GM12865 (cell line): ENCODE results near the gene CTNNA3.

ENCODE experiments used
- DNase-seq: peaks from one replicate; pipeline ENCODE4 v3.0.0; 2010; ENCODE audit warnings: low read depth
- H3K4me3 ChIP-seq: 2 replicates; pipeline ENCODE4 v1.5.1; 2011; ENCODE audit warnings: mild to moderate bottlenecking, low read depth, low read length, control low read depth
- TF ChIP-seq, protein P1 (sequence below): IDR thresholded peaks from 2 replicates; pipeline ENCODE4 v1.5.1; 2011; ENCODE audit warnings: low read length, control low read depth, low read depth, inconsistent platforms; ENCODE audit not compliant: insufficient read depth; ENCODE audit errors: missing control alignments

The CTNNA3 gene

DNA sequence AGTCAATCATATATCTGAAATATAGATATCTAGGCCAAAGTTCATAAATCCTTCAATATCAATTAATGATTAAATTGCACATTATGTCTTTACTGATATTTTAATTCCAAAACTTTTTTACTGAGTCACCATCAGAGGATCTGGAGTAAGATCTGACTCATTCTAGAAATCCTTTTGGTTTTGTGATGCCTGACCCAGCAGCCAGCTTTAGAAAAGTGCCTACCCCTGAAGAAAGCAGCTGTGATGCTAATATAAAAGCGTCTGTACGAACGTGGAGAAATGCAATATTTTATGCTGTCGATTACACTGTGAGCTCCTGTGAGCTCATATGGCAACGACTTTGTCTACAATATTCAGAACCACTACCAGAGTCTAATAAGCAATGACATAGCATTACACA is 912.7 kb downstream of the CTNNA3 start:
- DNase-seq: no peak
- TF ChIP-seq, protein P1, sequence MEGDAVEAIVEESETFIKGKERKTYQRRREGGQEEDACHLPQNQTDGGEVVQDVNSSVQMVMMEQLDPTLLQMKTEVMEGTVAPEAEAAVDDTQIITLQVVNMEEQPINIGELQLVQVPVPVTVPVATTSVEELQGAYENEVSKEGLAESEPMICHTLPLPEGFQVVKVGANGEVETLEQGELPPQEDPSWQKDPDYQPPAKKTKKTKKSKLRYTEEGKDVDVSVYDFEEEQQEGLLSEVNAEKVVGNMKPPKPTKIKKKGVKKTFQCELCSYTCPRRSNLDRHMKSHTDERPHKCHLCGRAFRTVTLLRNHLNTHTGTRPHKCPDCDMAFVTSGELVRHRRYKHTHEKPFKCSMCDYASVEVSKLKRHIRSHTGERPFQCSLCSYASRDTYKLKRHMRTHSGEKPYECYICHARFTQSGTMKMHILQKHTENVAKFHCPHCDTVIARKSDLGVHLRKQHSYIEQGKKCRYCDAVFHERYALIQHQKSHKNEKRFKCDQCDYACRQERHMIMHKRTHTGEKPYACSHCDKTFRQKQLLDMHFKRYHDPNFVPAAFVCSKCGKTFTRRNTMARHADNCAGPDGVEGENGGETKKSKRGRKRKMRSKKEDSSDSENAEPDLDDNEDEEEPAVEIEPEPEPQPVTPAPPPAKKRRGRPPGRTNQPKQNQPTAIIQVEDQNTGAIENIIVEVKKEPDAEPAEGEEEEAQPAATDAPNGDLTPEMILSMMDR: no peak
- H3K4me3 ChIP-seq: no peak overlapping the region

DNA sequence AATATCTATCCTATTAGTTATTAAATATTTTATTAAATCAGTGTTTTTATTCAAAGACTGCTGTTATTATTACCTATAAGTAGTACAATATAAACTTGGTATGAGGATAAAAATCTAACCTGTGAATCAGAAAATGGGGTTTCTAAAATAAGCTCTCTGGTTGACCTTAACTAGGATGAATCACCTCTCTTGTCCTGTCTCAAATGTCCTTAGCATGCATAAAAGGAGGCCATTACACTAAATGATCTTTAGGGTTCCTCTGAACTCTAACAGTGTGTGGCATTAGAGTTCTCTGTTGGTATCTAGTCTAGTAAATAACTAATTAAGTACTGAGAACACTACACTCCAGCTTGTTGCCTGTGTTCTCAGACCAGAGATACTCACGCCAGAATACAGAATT is 913.2 kb downstream of the CTNNA3 start:
- no peak for DNase-seq
- TF ChIP-seq, protein P1: no peak

DNA sequence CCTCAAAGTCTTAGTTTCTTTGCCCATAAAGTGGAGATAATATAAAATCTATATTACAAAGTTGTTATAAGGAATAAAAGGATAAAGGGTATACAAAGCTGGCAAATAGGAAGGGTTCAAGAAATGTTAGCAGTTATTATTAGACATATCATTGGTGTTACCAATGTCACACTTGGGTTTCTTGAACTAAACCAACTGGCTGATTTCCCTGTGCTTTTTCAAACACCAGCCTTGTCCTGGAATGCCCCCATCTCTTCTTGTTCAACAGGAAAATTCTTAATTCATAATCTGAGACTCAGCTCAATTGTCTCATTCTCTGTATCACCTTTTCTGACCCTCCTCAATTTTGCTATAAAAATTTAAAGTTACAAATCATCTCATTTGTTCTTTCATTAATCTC is 913.9 kb downstream of the CTNNA3 start:
- DNase-seq: no peak
- no peak overlapping the region for H3K4me3 ChIP-seq
- TF ChIP-seq, protein P1: no peak

More for the DNA sequence above, 913.2 kb downstream of the CTNNA3 start:
- H3K4me3 ChIP-seq: no peak overlapping the region

DNA sequence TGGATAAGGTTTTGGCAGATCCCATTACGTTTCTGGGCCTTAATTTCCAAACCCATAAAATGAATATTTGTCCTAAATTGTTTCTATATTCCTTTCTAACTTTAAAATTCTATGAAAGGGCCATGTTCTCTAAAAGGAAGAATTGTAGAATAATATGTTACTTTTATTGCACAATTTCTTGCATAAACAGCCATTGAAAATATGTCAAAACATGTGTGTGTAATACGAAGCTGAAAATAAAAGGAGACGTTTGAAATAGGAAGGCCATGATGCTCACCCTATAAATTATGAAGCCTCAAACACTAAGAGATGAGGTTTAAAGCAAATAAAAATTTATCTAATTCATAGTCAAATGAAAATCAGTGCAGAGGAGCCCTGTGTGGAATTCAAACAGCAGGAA is 915.2 kb downstream of the CTNNA3 start:
- no peak for DNase-seq
- no peak overlapping the region for H3K4me3 ChIP-seq
- TF ChIP-seq, protein P1: no peak

DNA sequence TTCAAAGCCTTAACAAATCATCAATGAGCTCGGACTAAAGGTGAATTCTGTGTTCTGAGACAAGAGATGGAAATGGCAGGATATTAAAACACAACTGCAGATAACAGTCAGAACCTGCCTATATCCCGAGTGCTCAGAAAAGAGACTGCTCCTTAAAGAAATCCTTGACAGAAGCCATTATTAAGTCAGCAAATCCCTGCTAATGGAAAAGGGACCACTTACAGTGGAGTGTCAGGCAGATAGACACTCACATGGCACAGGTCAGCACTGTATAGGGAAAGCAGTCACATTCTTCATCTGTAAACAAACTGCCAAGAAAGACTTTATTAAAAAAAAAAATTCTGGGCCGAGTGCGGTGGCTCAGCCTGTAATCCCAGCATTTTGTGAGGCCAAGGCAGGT is 917.6 kb downstream of the CTNNA3 start:
- no peak for DNase-seq
- TF ChIP-seq, protein P1: no peak
- H3K4me3 ChIP-seq: no peak overlapping the region

DNA sequence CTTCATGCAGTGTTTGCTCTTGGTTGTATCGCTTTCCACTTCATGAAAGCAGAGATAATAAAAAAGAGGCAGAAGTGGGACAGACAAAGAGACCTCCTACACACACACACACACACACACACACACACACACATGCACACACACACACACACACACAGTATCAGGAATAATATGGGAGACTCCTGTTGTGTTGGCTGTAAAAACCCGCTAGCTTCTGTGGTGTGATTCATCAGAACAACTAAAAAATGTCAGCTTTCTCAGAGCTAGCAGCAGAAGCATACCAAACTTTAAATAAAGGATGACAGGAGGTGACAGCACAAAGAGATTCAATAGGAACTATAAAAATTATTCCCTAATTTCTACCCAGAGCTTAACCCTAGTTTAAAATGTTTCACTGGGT is 918.3 kb downstream of the CTNNA3 start:
- TF ChIP-seq, protein P1: no peak
- no peak for DNase-seq
- no peak overlapping the region for H3K4me3 ChIP-seq

DNA sequence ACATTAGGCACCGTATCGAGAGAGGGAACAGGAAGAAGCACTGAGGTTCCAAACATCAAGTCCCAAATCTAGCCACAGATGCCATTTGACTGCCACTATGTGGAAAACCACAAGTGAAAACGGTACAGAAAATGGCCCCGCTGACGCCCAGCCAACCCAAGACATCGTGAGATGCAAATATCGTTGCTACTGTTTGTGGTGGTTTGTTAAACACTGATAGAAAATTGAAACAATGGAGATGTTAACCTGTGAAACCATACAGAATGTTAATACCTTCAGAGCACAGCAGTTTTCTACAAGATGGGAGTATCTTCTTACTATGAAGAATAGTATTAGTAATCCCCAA is 922.5 kb downstream of the CTNNA3 start:
- TF ChIP-seq, protein P1: no peak
- no peak for DNase-seq

More for the DNA sequence above, 922.5 kb downstream of the CTNNA3 start:
- no peak overlapping the region for H3K4me3 ChIP-seq
